Natural killer cell (primary cell): ENCODE data around the gene AOPEP. TPM values are rescaled to one million over a fixed set of nuclear protein-coding genes. Genes with fewer than 3 reads are reported as not detected.

Source experiments
- ATAC-seq, 3 donors: fragments of 150-1000 bp in 2 of 3; fragments of 200-7000 bp in 1 of 3; cut with Tn5 transposase; 1 replicate in 1 of 3; 2 replicates in 2 of 3; pipeline ENCODE4 v1.10.0; 2021; ENCODE audit warnings: mild to moderate bottlenecking in 2 of 3, moderate library complexity in 2 of 3
- DNase-seq, 2 donors: peaks; one replicate each; pipeline versions ENCODE4 v3.0.0 to v3.0.0-alpha.2; 2013 to 2021; ENCODE audit warnings: mixed read lengths in 1 of 2
- H3K27ac ChIP-seq: one replicate; pipeline ENCODE4 v1.5.1; 2013; ENCODE audit warnings: mild to moderate bottlenecking, low read length
- H3K27me3 ChIP-seq: one replicate; pipeline ENCODE4 v1.6.1; 2013; ENCODE audit warnings: low read length; ENCODE audit not compliant: control insufficient read depth, insufficient read depth
- H3K36me3 ChIP-seq: one replicate; pipeline ENCODE4 v1.6.1; 2013; ENCODE audit warnings: low read length; ENCODE audit not compliant: control insufficient read depth, insufficient read depth
- H3K4me1 ChIP-seq: one replicate; pipeline ENCODE4 v1.6.1; 2013; ENCODE audit warnings: low read length; ENCODE audit not compliant: control insufficient read depth, insufficient read depth
- H3K4me3 ChIP-seq: one replicate; pipeline ENCODE4 v1.5.1; 2013; ENCODE audit warnings: low read length
- H3K9me3 ChIP-seq: one replicate; pipeline ENCODE4 v1.6.1; 2013; ENCODE audit warnings: low read length; ENCODE audit not compliant: control insufficient read depth, insufficient read depth
- H3K27ac Mint-ChIP-seq, 2 donors: one replicate each; pipeline ENCODE4 v1.8.0; 2022; ENCODE audit warnings: mild to moderate bottlenecking in 2 of 2, mixed read lengths in 2 of 2, moderate library complexity in 1 of 2
- H3K27me3 Mint-ChIP-seq, 2 donors: one replicate each; pipeline ENCODE4 v1.8.0; 2022; ENCODE audit warnings: low read depth in 2 of 2, mixed read lengths in 2 of 2
- H3K36me3 Mint-ChIP-seq: one replicate; pipeline ENCODE4 v1.8.0; 2022; ENCODE audit warnings: mixed read lengths
- H3K4me1 Mint-ChIP-seq, 2 donors: one replicate each; pipeline ENCODE4 v1.8.0; 2022; ENCODE audit warnings: mixed read lengths in 2 of 2
- H3K4me3 Mint-ChIP-seq: one replicate; pipeline ENCODE4 v1.8.0; 2022; ENCODE audit warnings: mild to moderate bottlenecking, moderate library complexity, mixed read lengths
- H3K9me3 Mint-ChIP-seq, 2 donors: one replicate each; pipeline ENCODE4 v1.8.0; 2022; ENCODE audit warnings: mixed read lengths in 2 of 2
- CTCF ChIP-seq: fragments of 200-600 bp; IDR thresholded peaks from one replicate; pipeline ENCODE4 v1.8.0; 2022; ENCODE audit warnings: antibody characterized with exemption
- WGBS: methylation state at CpG from one replicate; pipeline ENCODE4 v1.1.7; 2013; ENCODE audit warnings: missing lambda C conversion rate; ENCODE audit not compliant: insufficient coverage; 5-methylcytosine and 5-hydroxymethylcytosine counted together
- intact Hi-C: fragments of 100-400 bp; cut with micrococcal nuclease; formaldehyde crosslinking; loops from one replicate; pipeline ENCODE4 v1.14.2; 2022
- total RNA-seq, 4 donors: library from RNA; stranded (reverse); fragments of 120-200 nt in 1 of 4; gene quantifications; one replicate each; pipeline versions ENCODE4 v1.2.3 to v1.2.4, GENCODE V29; 2013 to 2022

Gene AOPEP
- total RNA-seq, 3 donors from 2014 or later (not counting 1 experiment from before 2014, with no cell fraction given) = 20.1 to 22.6 (median 20.6) TPM

- peaks cover 6% of the 10 kb centered on the region for H3K4me1 ChIP-seq
Measured at GRCh38 chr9:95124582-95125367, 398.3 kb downstream of the AOPEP start.

GRCh38 chr9:95125652-95126051, 399.2 kb downstream of the AOPEP start:
- H3K4me3 ChIP-seq = no peak overlapping the region
- WGBS = 100% methylated on average over 1 of the region's 3 CpGs
- no peak for DNase-seq
- Mint-ChIP-seq H3K36me3 (no peaks in the 10 kb centered on the region), H3K4me3 (no peak overlapping the region), H3K4me1 (no peaks in the 10 kb centered on the region), H3K27ac (no peak overlapping the region), H3K27me3 (no peaks in the 10 kb centered on the region), H3K9me3 (no peaks in the 10 kb centered on the region)
- intact Hi-C loops = no loop called here
- H3K4me1 ChIP-seq = peaks cover 6% of the 10 kb centered on the region
- no peaks in the 10 kb centered on the region for H3K9me3 ChIP-seq
- H3K27me3 ChIP-seq = no peaks in the 10 kb centered on the region
- TF ChIP-seq CTCF = no peak
- no peak overlapping the region for H3K27ac ChIP-seq
- no peaks in the 10 kb centered on the region for H3K36me3 ChIP-seq
- no peak for ATAC-seq

More at GRCh38 chr9:95124582-95125367, 398.3 kb downstream of the AOPEP start:
- ATAC-seq (no peak), DNase-seq (no peak)
- Histone ChIP-seq H3K27me3 (no peaks in the 10 kb centered on the region), H3K36me3 (no peaks in the 10 kb centered on the region), H3K9me3 (no peaks in the 10 kb centered on the region), H3K4me3 (no peak overlapping the region), H3K27ac (no peak overlapping the region)
- H3K36me3 Mint-ChIP-seq = no peaks in the 10 kb centered on the region
- no peaks in the 10 kb centered on the region for H3K4me1 Mint-ChIP-seq
- no peak overlapping the region for H3K4me3 Mint-ChIP-seq
- H3K27me3 Mint-ChIP-seq = no peaks in the 10 kb centered on the region
- 94% methylated on average over 9 of the region's 9 CpGs for WGBS
- no peak overlapping the region for H3K27ac Mint-ChIP-seq
- no peaks in the 10 kb centered on the region for H3K9me3 Mint-ChIP-seq
- TF ChIP-seq CTCF = no peak
- intact Hi-C loops = no loop called here

GRCh38 chr9:95126739-95127138, 400.2 kb downstream of the AOPEP start:
- Histone ChIP-seq H3K4me3 (no peak overlapping the region), H3K27me3 (no peaks in the 10 kb centered on the region), H3K4me1 (peaks cover 6% of the 10 kb centered on the region), H3K27ac (no peak overlapping the region), H3K9me3 (no peaks in the 10 kb centered on the region), H3K36me3 (no peaks in the 10 kb centered on the region)
- Mint-ChIP-seq H3K27ac (no peak overlapping the region), H3K27me3 (no peaks in the 10 kb centered on the region), H3K9me3 (no peaks in the 10 kb centered on the region), H3K4me1 (peaks cover 5% of the 10 kb centered on the region in 2 donors), H3K4me3 (no peak overlapping the region), H3K36me3 (no peaks in the 10 kb centered on the region)
- no peak for TF ChIP-seq CTCF
- 95% methylated on average over 7 of the region's 9 CpGs for whole genome bisulfite sequencing
- DNase-seq = no peak
- intact Hi-C loops = loop anchor here (1.0 kb wide), 2 partner anchors 343 to 445 kb away; no protein-coding TSS in a partner anchor
- ATAC-seq = no peak
